ENCODE data around the gene CLSTN2.

CLSTN2 gene

DNA sequence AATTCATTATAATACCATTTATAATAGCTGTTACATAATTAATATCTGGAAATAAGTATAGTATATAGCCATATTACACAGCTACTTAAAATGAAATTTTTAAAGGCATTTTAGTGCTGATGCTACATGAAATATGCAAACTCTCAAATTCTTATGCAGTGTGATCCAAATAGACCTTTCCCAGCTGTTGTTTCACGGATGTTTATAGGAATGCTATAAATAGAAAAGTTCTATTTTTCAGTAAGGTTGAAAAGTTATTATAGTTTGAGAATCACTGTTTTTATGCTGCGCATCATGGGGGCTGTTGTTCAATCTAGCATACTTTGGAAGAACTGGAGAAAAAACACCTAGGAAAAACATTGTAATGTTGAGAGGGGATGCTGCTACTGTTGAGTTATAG is 595.1 kb downstream of the CLSTN2 start:
- no peak for DNase-seq

DNA sequence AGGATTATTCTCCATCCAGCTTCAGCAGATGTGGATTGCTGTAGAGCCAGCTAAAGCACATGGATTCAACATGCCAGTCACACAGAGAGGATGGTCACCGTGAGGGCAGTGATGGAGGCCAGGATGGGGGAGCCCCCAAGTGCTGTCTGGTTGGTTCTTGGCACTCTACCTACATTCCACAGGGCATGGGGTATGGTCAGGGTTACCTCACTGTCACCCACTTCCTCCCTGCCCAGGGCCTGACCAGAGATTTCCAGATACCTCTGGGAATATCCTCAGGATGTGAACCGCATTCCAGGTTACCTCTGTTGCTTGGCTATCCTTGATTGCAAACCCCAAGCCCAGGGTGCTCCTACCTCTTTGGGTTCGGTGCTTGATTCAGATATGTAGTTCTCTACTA is 595.6 kb downstream of the CLSTN2 start:
- DNase-seq = no peak

DNA sequence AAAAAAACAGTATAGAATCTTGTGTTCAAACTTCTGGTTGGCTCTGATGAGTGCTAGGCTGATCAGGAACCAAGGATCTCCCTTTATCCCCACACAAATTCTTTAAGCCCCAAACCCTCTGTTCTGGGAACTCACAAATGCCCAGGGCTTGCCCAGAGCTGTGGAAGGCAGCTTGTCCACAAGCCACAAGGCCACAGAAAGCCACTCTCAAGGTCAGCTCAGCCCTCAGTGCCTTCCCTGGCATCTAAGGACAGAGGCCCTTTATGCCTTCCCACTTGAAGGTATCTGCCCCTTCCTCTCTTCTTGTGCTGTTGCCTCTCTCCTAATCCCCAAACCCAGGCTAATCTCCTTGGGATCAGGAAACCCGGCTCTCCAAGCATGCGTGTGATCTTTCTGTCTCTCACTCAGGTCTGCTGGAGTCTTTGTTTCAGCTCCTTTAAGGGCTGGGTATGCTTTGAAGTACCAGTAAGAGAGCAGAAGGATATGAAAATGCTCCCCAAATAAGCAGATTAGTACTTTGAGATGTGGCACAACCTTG is 597.9 kb downstream of the CLSTN2 start:
- DNase-seq = no peak

DNA sequence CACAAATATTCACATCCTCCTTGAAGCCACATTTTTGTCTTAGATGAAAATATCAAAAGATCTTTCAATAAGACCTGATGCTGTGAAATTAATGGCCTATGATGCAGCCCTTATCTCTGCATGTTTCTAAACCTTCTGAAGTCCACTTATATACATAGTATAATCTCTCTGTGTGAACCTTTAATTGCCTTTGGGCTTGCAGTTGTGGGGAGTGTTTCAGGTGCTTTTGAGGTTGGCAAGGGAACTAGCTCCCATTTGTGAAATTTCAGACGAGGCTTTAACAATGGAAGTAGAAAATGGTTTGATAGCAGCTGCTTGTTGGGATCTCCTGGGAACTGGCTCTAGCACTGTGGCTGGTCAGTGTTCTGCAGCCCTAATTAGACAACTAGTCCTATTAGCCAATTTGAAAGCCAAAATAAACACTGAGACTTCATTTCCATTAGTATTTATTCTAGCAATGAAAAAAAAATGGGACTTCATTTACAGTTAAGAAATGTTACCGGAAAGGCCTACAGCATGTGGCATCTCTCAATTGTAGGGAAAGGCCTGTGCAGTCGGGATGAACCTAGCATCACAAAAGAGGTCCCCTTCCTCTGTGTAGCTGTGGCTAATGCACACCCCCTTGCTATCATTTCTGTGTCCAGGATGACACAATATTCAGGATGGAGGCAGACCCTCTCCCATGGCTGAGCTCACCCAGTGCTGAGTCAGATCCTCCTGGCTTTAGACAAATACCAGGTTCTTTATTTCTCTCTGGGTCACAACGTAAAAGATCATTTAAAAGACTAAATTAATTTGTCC is 602.1 kb downstream of the CLSTN2 start:
- DNase-seq = no peak

- no peak for DNase-seq
These were observed 602.7 kb downstream of the CLSTN2 start for GRCh38 chr3:140537727-140538082.

- no peak for DNase-seq
These were observed 605.3 kb downstream of the CLSTN2 start for GRCh38 chr3:140540262-140540661.

GRCh38 chr3:140541975-140542653 is 607.1 kb downstream of the CLSTN2 start:
- DNase-seq = no peak

GRCh38 chr3:140545197-140545596 is 610.2 kb downstream of the CLSTN2 start:
- DNase-seq = no peak

DNA sequence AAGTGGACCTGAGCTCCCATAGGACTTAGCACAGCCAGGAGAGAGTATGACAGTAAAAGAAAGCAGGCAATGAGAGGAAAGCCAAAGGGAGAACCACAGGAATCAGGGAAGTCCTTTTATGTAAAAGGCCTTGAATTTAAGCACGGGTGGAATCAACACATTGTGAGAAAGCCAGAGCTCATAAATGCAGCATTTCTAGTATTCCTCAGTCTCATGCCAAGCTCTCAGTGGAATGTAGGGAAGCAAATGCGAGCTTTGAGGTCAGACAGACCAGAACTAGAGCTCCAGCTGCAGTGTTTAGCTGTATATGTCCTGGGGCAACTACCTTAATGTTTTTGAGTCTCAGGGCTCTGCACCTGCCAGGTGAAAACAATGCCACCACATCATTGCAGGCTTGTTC is 610.8 kb downstream of the CLSTN2 start:
- no peak for DNase-seq

DNA sequence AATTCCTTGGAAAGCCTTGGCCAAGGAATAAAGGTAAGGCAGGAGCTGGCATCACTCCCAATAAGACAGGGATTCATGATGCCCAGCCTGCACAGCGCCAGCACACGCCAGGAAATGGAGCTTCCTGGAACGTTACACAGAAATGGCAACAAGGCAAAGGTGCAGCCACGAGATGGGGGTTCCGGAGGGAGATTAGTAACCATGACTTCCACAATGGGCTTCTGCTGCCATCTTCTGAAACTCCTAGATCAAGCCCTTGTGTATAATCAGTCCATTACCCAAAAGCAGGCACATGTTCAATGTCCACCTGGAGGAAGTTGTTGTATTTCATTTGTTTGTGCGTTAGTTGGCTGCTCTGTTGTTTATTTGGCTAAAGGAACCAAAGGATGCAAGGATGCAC is 611.7 kb downstream of the CLSTN2 start:
- no peak for DNase-seq

- DNase-seq = no peak
These were observed 617.4 kb downstream of the CLSTN2 start for GRCh38 chr3:140552403-140552802.

- DNase-seq = no peak
These were observed 617.9 kb downstream of the CLSTN2 start for GRCh38 chr3:140552898-140553297.

- no peak for DNase-seq
These were observed 618.6 kb downstream of the CLSTN2 start for GRCh38 chr3:140553591-140553990.

DNA sequence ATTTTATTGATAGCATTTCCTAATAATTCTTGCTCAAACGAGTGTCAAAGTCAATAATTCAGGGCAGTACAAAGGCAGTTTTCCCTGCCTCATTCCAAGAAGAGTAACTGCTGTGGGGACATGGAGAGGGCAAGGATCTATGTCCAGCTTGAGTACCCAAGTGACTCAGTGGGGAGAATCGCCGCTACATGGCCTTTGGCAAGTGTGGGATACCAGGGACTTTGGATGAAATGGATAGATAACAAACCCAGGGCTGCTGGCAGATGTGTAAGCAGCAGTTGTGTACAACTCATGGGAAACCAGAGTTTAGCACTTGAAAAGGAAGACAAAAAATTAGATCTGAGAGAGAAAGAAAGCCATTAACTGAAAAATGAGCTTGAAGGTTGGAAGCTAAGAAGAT is 620.7 kb downstream of the CLSTN2 start:
- DNase-seq = no peak

DNA sequence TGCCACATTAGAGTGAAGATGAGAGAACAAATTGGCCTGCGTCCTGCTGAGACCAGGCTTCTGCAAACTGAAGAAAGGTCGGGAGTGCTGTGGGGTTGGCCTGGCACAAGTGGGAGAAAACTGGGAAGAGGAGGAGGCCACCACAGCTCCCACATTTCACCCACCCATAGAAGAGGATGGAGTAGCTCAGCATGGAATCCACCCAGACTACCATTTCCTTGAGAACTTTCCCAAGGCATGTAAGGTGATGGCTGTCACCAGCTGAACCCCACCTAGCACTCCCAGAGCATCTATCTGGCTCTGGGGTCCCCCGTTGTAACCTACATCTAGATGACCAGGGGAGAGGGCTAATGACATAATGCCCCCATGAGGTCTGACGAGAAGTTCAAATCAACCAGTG is 622.5 kb downstream of the CLSTN2 start:
- no peak for DNase-seq

GRCh38 chr3:140559546-140559945 is 624.6 kb downstream of the CLSTN2 start:
- no peak for DNase-seq

DNA sequence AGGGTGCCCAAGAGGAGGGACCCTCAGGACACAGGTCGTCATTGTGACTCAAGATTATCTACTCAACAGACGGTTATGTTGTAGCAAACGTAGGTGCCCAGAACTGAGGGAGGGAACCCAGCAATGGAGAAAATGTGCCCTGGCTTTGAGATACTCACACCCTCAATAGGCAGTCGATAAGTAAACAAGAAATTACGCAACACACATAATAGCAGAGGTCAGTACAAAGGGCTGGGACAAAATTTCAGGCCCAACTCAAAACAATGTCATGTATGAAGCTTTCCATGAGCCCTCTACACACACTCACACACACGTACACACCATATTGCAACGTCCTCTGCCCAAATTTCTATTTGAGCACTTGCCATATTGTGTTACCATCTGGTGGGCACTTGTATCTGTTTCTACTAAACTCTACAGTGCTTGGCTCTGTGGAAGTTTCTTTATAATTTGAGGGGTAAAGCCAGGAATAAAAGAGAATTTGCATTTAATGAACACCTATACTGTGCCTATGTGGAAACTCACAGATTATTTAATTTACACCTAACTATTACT is 628.3 kb downstream of the CLSTN2 start:
- no peak for DNase-seq

GRCh38 chr3:140568131-140568530 is 633.1 kb downstream of the CLSTN2 start:
- no peak for DNase-seq

DNA sequence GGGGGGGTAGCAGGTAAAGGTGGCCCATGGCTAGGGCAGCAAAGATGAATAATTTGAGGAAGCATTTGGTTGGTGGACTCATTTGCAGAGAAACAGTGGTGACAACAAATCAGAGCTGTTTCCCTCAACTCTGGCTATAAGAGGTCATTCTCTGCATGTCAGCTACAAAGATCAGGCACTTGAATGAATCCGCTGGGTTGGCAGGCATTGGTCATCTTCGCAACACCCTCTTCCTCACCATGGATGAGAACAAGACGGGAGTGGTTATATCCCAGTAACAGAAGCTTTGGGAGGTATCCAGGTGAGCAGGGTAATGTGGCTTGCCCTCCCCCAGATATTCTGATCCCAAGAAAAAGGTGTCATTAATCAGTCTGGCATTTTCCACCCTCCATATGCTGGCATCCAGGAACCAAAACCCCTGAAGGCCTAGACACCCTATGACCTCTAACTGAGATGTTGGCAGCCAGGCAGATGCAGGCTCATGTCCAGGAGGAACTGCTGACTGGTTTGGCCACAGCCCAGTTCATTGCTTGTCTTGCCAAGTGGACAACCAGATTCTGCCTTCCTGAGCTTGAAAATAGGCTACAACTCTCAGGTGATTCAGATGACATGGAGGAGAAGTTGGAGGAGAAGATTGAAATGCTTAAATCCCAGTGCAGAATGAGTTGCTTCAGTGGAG is 634.0 kb downstream of the CLSTN2 start:
- no peak for DNase-seq

GRCh38 chr3:140570602-140571001 is 635.6 kb downstream of the CLSTN2 start:
- no peak for DNase-seq

GRCh38 chr3:140571836-140572235 is 636.9 kb downstream of the CLSTN2 start:
- DNase-seq = no peak

- DNase-seq = no peak
These were observed 637.3 kb downstream of the CLSTN2 start for GRCh38 chr3:140572334-140572733.

DNA sequence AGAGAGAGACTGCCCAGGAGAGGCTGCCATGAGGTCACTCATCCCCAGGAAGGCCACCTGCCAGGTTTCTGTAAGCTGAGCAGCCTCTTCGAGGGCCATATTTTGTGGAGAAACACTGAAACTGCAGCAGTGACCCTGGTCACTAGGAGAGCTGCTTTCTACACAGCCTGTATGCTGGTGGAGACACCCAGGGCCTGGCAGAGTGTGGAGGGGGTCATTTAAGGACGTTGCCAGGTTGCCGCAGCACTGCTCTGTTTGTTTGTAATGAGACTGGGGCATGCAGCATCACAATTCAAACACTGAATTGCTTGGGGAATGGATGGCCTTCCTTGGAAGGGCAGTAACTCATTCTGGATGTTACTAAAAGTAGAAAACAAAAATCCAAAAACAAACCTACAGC is 638.0 kb downstream of the CLSTN2 start:
- no peak for DNase-seq

DNA sequence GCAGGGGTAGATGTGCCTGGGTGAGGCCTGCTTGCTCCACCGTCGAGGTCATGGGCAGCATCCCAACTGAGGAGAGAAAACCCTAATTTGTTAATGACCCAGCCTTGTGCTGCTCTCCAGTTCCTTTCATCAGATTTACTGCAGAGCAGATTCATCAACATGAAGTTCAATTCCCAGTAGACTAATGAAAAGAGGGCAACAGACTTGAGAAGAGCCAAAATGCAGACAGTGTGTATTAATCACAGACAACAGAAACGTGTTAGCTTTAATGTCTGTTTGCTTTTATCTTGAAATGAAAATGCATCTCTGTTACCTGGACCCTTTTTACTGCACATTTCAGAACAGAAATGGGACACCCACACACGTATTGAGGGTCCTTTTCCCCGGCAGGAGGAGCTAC is 639.4 kb downstream of the CLSTN2 start:
- no peak for DNase-seq

Measured in CD4-positive, alpha-beta T cell treated with Interleukin-12 subunit alpha and Interleukin-12 subunit beta, for 1 hour (primary cell).